HTERT RPE-1 (cell line): ENCODE results near the gene MLYCD.

Experiments
- in situ Hi-C: fragments of 300-500 bp; cut with MboI; formaldehyde crosslinking; loops from 4 replicates; pipeline ENCODE4 v1.14.3; 2020; ENCODE audit warnings: low sequenced_read_pairs

MLYCD gene

DNA sequence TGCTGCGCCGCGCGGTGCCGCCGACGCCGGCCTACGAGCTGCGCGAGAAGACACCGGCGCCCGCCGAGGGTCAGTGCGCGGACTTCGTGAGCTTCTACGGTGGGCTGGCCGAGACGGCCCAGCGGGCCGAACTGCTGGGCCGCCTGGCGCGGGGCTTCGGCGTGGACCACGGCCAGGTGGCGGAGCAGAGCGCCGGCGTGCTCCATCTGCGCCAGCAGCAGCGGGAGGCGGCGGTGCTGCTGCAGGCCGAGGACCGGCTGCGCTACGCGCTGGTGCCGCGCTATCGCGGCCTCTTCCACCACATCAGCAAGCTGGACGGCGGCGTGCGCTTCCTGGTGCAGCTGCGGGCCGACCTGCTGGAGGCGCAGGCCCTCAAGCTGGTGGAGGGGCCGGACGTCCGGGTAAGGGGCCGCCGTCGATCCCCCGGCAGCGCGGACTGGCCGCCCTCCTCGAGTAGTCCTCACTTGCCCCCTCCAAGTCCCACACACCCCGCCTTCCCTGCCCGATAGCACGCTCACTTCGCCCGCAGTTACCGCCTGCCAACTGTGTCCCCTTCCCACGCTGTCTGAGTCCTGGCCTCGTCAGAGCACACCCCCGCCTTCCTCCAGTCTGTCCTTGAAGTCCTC is 470 bp downstream of the MLYCD start:
- in situ Hi-C loops: no loop called here

DNA sequence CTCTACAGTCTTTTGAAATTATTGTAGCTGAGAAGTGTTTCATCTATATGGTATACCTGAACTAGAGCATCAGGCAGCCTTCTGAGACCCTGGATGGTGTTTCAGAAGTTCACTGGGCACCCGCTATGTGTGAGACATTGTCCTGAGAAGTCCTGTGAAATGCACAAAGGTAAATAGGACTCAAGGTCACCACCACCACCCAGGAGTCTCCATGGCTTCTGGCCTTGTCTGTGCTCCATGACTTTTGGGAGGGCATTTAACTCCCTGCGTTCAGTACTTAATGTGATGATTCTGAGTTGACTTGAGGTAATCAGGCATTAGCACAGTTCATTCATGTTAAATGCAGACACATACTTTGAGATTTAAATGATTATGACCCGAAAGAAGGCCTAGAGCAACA is 1.1 kb downstream of the MLYCD start:
- in situ Hi-C loops: no loop called here

DNA sequence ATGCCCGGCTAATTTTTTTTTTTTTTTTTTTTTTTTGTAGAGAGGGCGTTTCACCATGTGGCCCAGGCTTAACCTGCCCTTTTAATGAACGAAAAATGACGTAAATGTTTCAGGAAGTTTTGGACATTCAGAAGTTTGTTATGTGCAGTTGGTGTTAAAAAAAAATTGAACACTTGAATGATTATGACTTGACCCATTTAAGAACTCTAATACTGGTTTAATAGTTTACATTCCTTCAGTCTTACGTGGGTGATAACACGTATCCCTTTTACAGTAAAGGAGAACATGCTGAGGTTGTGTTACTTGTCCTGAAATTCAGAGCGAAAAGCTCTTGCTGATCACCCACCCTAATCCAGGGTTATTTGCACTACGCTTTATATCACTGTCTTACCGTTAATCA is 1.7 kb downstream of the MLYCD start:
- in situ Hi-C loops: no loop called here

DNA sequence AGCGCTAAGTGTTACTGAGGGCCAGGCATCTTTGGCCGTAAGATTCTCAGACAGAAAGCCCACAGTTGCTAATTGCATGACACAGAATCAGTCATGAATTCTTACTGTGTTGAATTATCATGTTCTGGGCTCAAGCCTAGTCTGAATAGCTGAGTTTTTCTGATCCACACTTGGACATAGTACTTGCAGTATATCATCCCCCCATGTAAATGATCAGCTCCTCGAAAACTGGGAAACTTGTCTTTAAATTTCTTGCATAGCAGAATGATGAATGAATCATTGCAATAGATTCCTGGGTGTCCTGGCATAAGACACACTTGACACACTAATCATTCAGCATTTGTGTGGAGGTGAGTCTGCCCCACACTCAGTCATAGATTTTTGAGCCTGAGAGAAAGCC is 2.2 kb downstream of the MLYCD start:
- in situ Hi-C loops: no loop called here

DNA sequence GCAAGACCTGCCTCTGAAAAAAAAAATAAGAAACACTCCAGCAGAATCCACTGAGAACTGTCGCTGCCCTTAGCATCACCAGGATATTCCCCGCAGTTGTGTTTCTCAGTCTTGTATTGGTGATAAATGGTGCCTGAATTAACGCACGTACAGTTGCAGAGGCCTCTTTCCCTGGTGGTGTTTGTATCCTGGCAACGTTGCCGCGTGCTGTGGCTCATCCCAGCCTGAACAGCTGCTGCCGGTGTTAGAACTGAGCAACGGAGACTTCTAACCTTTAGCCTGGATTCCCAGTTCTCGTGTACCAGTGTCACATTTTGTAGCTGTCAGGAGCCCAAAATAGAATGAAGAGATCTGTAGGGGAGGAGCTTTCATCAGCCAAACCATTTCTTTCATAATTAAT is 4.8 kb downstream of the MLYCD start:
- in situ Hi-C loops: no loop called here

DNA sequence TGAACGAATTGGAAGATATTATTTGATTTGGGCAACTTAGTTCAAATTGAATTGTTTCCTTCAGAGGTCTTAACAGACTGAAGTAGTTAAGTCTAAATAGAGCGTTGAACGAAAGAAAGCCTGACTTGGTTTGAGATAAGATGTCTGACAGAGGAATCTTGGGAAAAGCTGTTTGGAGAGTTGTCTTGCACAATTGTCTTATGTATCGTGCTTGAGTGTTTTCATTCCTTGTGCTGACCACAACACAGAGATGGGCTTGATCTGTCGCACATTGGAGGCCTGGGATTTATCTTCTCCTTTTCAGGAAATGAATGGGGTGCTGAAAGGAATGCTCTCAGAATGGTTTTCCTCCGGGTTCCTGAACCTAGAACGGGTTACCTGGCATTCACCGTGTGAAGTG is 7.8 kb downstream of the MLYCD start:
- in situ Hi-C loops: no loop called here

DNA sequence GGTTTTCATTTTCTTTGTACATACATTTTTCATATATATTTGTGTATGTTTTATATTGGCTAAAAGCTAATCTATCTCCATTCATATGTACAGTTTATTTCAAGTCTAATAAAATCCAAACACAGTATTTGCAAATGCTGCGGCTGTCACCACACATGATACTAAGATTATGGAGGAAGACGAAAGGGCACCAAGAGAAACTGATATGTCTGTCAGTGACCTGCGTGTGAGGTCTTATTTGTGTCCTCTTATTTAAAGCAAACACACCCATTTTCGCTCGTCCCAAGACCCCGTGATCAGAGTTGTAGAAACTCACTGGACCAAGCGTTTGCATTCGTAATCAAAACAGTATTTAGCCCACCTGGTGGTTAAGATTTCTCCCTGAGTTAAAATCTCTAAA is 8.2 kb downstream of the MLYCD start:
- in situ Hi-C loops: no loop called here

DNA sequence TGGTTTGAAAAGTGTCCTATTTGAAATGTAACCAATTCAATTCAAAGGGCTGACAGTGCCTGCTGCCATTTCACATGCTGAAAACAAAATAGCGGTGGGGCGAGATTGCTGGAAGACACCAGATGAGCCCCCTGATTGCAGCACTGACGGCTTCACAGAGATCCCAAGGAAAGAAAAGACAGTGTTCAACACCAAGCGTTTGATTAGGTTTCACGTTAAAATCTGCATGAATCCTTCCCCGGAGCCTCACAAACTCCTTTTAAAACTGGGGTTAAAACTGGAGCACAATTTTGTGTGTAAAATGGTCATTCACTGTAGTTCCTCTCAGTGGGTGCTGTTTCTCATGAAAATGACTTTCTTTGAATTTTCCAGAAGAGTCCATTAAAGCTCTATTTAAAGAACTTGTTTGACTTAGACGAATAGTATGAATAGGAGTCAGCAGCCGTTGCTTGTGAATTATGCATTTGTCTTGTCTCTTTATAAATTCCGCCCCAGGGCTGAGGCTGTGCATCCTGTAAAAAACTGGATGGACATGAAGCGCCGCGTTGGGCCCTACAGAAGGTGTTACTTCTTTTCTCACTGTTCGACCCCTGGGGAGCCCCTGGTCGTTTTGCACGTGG is 8.8 kb downstream of the MLYCD start:
- in situ Hi-C loops: no loop called here

DNA sequence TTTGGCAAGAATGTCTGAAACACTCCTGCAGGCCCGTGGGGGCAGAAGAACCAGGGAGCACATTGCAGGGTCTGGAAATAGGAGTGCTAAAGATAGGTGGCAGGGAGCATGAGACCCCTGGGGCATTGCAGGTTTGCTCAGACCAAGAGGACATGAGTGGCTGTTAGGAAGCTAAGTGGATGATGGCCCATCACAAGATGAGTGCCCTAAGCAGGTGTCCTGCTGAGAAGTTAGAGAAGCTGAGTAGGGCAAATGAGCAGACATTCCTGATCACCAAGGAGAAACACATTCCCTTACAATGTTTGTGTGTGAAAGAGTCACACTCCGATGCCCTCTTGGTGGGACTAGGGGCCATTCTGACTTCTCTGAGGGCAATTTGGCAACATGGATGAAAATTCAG is 9.9 kb downstream of the MLYCD start:
- in situ Hi-C loops: no loop called here

DNA sequence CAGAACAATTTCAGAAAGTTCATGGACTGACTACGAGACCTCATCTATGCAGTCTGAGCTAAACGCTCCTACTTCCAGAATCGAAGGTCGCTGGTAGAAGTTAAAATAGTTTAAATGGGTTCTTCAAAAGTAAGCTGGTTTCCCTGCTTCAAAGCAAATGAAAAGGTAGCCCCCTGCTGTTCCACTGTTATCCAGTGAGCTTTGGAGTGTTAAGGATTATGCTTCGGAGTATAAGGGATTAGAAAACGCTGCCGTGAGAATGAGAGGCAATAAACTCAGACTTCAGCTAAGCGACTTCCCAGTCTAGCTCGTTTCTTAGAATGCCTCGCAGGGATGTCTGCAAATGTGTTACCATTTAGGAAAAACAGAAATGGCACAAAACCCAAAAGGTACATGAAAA is 12.4 kb downstream of the MLYCD start:
- in situ Hi-C loops: no loop called here

DNA sequence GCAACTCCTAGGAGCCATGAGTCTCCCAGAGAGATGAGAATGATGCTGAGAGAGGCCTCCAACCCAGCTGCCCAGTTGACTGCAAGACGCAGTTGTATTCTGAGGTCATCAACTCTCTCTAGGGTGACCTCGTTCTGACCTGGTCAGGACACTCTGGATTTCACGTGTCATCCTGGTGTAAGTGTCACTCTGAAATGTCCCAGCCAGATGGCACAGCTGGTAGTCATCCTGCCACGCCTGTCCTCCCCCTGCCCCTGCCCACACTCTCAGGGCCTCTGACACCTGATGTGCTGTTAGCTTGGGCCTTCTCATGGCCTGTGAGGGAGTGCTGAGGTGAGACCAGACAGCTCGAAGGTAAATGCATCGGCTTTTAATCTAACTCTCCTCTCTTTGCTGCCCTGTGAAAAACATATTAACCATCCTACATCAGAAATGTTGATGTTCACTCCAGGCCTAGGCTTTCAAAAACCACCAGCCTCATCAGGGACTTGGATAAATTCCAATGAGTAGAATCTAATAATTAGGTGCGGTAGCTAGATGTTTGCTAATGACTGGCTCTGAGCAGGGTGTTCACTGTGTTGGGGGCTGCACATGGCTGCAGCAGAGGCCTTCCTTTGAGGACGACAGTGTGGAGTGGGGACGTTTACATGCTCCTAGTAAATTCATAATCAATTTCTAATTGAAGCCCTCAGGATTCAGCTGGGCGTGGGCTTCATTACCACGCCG is 13.8 kb downstream of the MLYCD start:
- in situ Hi-C loops: no loop called here

DNA sequence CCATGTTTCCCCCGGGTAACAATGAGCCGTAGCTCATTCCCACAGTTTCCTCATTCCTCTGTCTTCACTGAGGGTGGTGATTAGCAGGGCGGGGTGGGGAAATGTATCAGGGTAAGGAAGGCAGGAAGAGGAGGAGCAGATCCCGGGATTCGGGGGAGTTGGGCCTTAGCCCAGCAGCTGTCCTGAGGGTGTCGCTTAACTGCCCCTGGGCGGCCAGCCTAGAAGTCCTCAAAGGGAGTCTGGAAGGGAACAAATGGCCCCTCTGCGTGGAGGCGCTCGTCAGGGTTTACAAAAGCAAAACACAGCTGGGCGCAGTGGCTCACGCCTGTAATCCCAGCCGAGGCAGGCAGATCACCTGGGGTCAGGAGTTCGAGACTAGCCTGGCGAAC is 14.3 kb downstream of the MLYCD start:
- in situ Hi-C loops: no loop called here

DNA sequence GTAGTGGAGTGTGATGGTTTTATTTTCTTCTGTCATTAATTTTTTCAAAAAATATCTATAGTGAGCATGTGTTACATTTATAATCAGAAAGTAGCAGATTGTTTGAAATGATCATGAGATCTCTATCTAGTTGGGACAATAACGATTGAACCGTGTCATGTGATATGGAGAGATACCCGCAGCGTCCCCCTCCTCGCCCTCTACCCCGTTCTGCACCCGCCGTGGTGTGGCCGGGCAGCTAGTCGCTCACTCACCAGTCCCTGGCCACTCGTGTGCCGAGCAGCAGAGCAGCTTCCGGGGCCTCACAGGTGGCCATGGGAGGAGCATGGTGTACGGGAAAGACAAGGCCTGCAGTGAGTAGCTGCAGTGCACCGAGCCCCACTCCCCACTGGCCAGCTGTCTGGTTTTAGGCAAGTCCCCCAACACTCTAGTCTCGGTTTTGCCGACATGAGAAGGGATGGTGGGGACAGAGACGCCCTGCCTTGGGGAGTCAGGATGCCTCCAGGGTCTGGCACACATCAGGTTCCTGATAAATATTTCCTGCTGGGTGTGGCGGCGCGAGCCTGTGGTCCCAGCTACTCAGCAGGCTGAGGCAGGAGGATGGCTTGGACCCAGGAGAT is 15.3 kb downstream of the MLYCD start:
- in situ Hi-C loops: no loop called here

DNA sequence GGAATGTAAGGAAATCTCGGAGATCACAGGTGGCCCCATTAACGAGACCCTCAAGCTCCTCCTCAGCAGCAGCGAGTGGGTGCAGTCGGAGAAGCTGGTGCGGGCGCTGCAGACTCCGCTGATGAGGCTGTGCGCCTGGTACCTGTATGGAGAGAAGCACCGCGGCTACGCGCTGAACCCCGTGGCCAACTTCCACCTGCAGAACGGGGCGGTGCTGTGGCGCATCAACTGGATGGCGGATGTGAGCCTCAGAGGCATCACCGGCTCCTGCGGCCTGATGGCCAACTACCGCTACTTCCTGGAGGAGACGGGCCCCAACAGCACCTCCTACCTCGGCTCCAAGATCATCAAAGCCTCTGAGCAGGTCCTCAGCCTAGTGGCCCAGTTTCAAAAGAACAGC is 16.2 kb downstream of the MLYCD start:
- in situ Hi-C loops: no loop called here

DNA sequence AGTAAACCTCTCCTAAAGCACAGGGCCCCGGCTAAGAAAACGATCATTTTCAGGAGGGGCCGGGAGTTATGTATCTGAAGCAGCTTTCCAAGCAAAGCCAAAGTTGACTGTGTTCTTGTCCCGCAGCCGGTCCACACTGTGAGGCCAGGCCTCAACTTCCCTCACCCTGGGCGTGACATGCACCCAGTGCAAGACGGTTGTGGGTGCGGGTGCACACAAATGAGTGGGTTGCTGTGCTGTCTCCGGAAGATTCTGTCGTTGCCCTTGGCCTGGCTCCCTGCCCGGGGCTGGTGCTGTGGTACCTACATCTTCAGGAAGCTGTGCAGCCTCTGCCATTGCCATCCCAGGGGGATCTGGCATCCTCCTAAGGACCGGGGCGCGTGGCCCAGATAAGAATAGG is 16.6 kb downstream of the MLYCD start:
- in situ Hi-C loops: no loop called here

DNA sequence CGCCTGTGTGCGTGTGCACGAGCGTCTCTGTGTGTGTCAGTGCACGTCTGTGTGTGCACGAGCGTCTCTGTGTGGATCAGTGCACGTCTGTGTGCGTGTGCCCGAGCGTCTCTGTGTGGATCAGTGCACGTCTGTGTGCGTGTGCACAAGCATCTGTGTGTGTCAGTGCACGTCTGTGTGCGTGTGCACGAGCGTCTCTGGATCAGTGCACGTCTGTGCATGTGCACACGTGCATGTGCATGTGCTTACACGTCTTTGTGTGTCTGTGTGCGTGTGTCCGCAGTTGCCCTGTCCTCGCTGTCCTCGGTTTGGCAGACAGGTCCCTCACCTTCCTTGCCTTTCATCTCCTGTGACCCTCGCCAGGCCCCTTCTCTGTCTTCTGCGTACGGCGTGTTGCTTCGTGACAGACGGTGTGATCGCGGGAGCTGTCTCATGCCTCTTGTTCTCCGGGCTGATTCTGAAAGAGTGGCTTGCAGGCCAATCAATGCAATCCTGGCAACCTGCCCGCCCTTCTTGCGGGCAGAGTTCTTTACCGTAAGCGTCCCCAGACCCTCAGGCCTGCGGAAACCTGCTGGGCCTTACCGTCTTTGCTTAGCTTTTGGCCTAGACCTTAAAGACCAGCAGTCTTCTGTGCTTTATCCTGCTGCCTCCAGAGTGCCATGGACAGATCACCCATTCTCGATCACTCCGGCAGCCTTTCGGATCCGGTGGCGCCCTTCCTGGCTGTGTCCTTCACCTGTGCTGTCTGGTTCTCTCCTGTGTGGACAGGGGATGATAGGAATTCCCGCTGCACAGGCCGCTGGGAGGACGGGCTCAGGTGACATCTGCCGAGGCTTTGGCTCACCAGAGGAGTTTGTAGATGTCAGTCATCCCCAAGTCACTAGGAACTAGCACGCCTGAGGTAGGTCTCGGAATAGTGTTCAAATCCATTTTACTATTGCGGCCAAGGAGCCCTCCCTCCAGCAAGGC is 18.5 kb downstream of the MLYCD start:
- in situ Hi-C loops: no loop called here

DNA sequence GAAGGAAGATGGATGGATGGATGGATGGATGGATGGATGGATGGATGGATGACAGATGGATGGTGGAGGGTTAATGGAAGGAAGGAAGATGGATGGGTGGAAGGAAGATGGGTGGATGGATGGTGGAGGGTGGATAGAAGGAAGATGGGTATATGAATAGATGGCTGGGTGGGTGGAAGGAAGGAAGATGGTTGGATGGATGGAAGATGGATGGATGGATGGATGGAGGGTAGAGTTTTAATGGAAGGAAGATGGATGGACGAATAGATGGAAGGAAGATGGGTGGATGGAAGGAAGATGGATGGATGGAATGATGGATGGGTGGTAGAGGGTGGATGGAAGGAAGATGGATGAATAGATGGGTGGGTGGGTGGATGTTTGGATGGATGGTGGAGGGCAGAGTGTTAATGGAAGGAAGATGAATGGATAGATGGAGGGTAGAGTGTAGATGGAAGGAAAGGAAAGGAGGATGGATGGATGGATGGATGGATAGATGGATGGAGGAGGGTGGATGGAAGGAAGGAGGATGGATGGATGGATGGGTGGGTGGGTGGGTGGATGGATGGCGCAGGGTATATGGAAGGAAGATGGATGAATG is 22.1 kb downstream of the MLYCD start:
- in situ Hi-C loops: no loop called here

DNA sequence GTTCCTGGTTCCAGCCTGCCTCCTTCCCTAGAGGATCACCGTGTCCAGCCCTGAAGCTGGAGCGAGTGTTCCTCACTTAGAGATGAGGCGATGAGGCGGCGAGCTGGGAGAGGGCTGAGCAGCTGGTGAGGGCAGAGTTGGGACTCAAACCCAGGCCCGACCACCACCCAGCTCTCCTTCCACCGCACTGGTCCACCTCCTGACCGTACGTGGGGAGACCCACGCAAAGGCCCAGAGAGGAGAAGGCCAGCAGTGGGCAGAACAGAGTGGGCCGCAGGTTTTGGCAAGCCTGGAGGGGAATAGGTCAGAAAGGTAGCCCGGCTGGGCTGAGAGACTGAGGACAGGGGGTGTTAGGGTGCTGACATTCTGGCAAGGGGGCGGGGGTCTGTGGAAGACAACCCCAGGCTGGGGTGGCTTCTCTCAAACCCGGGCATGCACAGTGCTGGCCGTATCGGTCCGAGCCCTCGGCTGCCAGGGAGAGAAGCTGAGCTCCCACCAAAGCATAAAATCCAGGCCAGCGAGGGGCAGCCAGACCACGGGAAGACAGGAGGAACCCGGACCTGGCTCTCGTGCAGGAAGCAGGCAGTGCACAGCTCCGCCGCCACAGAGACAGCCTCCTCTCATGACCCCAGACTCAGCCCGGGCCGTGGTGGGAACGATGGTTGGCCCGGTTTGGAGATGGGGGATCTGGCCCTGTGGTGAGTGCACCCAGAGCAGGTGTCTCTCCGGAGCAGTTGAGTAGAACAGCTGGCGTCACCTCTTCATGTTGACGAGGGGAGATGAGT is 24.9 kb downstream of the MLYCD start:
- in situ Hi-C loops: no loop called here

DNA sequence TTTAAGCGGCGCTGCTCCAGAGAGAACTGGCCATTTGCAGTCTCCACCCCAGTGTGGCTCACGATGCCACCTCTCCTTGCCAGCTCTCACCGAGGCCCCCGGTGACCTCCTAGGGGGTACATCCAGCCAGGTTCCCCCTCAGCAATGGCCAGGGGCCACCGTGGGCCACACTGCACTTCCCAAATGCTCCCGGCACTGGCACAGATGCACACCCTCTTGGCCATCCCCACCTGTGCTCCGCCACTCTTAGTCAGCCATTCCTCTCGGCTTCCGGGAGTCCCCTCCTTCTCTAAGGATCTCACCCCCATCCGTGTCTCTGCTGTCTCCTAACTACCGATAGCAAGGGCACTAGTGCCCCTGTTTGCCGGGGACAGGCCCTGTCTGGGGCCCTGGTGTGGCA is 25.8 kb downstream of the MLYCD start:
- in situ Hi-C loops: no loop called here
